ENCODE measurements around the gene ABLIM2. TPM values are rescaled to one million over a fixed set of nuclear protein-coding genes. Genes with fewer than 3 reads are reported as not detected.
A peak's percentile ranks its signal among the peaks of the same experiment; 100 is the strongest.

Gene ABLIM2
- total and polyA plus RNA-seq, 2 of the 8 experiments (the other 6 are each of a cell fraction or from before 2014, with no cell fraction given): 2.8 to 3.0 TPM

- Histone ChIP-seq H3K9ac (replicated peaks in 1 of 4; ENCODE audit: extremely low read depth in 1 of 4, low read depth in 3 of 4, low read length in 3 of 4) (no peak overlapping the region), H4K8ac (ENCODE audit: extremely low read depth, insufficient read depth, low read length) (no peak overlapping the region), H3K27me3 (replicated peaks in 1 of 4; ENCODE audit: control insufficient read depth in 3 of 4, extremely low read depth in 1 of 4, insufficient read depth in 3 of 4, low read length in 3 of 4) (no peaks in the 10 kb centered on the region), H4K20me1 (replicated peaks in 1 of 2; ENCODE audit: control insufficient read depth in 1 of 2, insufficient read depth in 2 of 2, low read length in 2 of 2) (peaks cover 0 to 5% of the 10 kb centered on the region in 2 experiments), H3K79me2 (ENCODE audit: control insufficient read depth in 1 of 2, insufficient read depth in 2 of 2, low read length in 2 of 2) (no peaks in the 10 kb centered on the region), H2AFZ (ENCODE audit: low read length) (no peak overlapping the region), H4K5ac (ENCODE audit: insufficient read length, low read depth, low read length) (no peak overlapping the region), H3K23ac (ENCODE audit: insufficient read length) (no peak overlapping the region), H3K9me3 (ENCODE audit: insufficient read depth in 2 of 2, low read depth in 1 of 2, low read length in 1 of 2) (no peaks in the 10 kb centered on the region), H3K36me3 (ENCODE audit: control insufficient read depth in 2 of 4, insufficient read depth in 4 of 4, low read length in 3 of 4) (no peaks in the 10 kb centered on the region; a peak in 1 of 8 replicates), H3K4me2 (ENCODE audit: insufficient read depth in 1 of 2, low read depth in 2 of 2, low read length in 2 of 2) (no peak overlapping the region), H3K4ac (replicated peaks; ENCODE audit: insufficient read length, low read depth, low read length) (peak overlapping the region; percentile 41), H3K79me1 (ENCODE audit: low read depth, low read length) (no peaks in the 10 kb centered on the region), H2BK12ac (ENCODE audit: low read depth, low read length) (peak overlapping the region; percentile 84; the same call in 1 of the 2 replicates), H3K56ac (replicated peaks; ENCODE audit: insufficient read length, low read depth, low read length) (no peak overlapping the region), H2BK120ac (replicated peaks; ENCODE audit: low read depth, low read length) (no peak overlapping the region), H3K4me3 (ENCODE audit: extremely low read depth in 1 of 4, insufficient read depth in 2 of 4, low read depth in 3 of 4, low read length in 4 of 4) (no peak overlapping the region), H3K23me2 (ENCODE audit: low read depth, low read length) (peaks cover 7% of the 10 kb centered on the region), H2BK5ac (ENCODE audit: low read depth, low read length) (peak overlapping the region; percentile 83), H2AK5ac (ENCODE audit: low read depth, low read length) (peak overlapping the region; percentile 60; the same call in 1 of the 2 replicates), H4K91ac (replicated peaks; ENCODE audit: insufficient read length, low read length) (no peak overlapping the region), H3K14ac (ENCODE audit: insufficient read length) (no peak overlapping the region), H2BK15ac (ENCODE audit: low read length) (no peak overlapping the region; the same call in 1 of the 2 replicates), H3K18ac (ENCODE audit: extremely low read depth, low read length) (no peak overlapping the region), H3K4me1 (replicated peaks in 1 of 4; ENCODE audit: control insufficient read depth in 3 of 4, insufficient read depth in 4 of 4, low read length in 3 of 4) (peaks cover 0 to 17% (median 8%) of the 10 kb centered on the region in 4 experiments; a peak in 6 of 7 replicates), H3K27ac (ENCODE audit: low read depth, low read length) (no peak overlapping the region), H2BK20ac (ENCODE audit: low read length) (no peak overlapping the region)
- no peak for TF ChIP-seq RXRA (IDR thresholded peaks at IDR 0.05; ENCODE audit: insufficient read depth, low read depth, low read length)
- no peak for TF ChIP-seq JUND (IDR thresholded peaks at IDR 0.05; ENCODE audit: low read length)
- no peak for TF ChIP-seq SRF (IDR thresholded peaks at IDR 0.05; ENCODE audit: low read depth, low read length)
- no peak for TF ChIP-seq SIN3A (conservative IDR thresholded peaks at IDR 0.05 in 1 of 2, IDR thresholded peaks at IDR 0.05 in 1 of 2; ENCODE audit: low read depth in 1 of 2, low read length in 2 of 2)
- TF ChIP-seq CREB1 (IDR thresholded peaks at IDR 0.05): no peak
- no peak for TF ChIP-seq TAF1 (IDR thresholded peaks at IDR 0.05; ENCODE audit: low read depth, low read length)
- no peak for TF ChIP-seq TBP (IDR thresholded peaks at IDR 0.05; ENCODE audit: low read depth, low read length)
- no peak for TF ChIP-seq TEAD4 (IDR thresholded peaks at IDR 0.05; ENCODE audit: low read depth, low read length)
- no peak for TF ChIP-seq EZH2 (IDR thresholded peaks at IDR 0.05; ENCODE audit: low read depth, low read length, severe bottlenecking)
- 85% methylated on average over 14 of the region's 17 CpGs; no CpG with 5 or more reads in 1 of the 2 experiments for WGBS, 2 experiments (ENCODE audit: extremely low coverage in 1 of 2, insufficient coverage in 1 of 2, insufficient read length in 1 of 2, insufficient replicate concordance in 2 of 2, low coverage in 1 of 2, low lambda C conversion rate in 2 of 2, missing lambda C conversion rate in 1 of 2)
- no peak for FAIRE-seq
- POLR2A ChIA-PET (ENCODE audit: partially characterized antibody): no interaction called here
- no peak for DNase-seq (ENCODE audit: low read depth in 1 of 2, low spot score in 2 of 2)
- CTCF ChIA-PET (ENCODE audit: partially characterized antibody): interaction anchor here (5.0 kb wide), 1 partner anchor 13 kb away, joined by 34 read pairs; no protein-coding TSS in a partner anchor
Measured at GRCh38 chr4:8073206-8073863, 85.3 kb downstream of the ABLIM2 start.

Measured in H1 (cell line).